Keratinocyte (primary cell): ENCODE measurements around the gene LILRB1. TPM values are rescaled to one million over a fixed set of nuclear protein-coding genes. Genes with fewer than 3 reads are reported as not detected.
"Not testable (repeated sequence)": the region's sequence is repeated elsewhere in the genome, so short reads cannot be mapped to it uniquely, and the experiment has no call there.

ENCODE experiments used
- DNase-seq: peaks from one replicate; pipeline ENCODE4 v3.0.0-alpha.2; 2011; ENCODE audit warnings: low read depth, missing footprints, low spot score
- FAIRE-seq: peaks from 2 replicates; lab custom pipeline; 2011; peaks lifted over from hg19 to GRCh38; lab: Jason Lieb, UNC
- H2AFZ ChIP-seq: 2 replicates; pipeline ENCODE4 v1.6.0; 2012; ENCODE audit warnings: low read length, control low read depth, inconsistent platforms; ENCODE audit not compliant: control insufficient read depth
- H3K27ac ChIP-seq: 2 replicates; pipeline ENCODE4 v1.5.1; 2011; ENCODE audit warnings: low read length; ENCODE audit not compliant: control insufficient read depth, insufficient read depth
- H3K27me3 ChIP-seq: 3 replicates; pipeline ENCODE4 v1.6.0; 2011; ENCODE audit warnings: low read length; ENCODE audit not compliant: control insufficient read depth, insufficient read depth; ENCODE audit errors: extremely low read depth
- H3K36me3 ChIP-seq, 2 experiments: 2 replicates in 1 of 2; 3 replicates in 1 of 2; pipeline ENCODE4 v1.5.1; 2011; ENCODE audit warnings: low read length in 2 of 2, mild to moderate bottlenecking in 1 of 2; ENCODE audit not compliant: control insufficient read depth in 2 of 2, insufficient read depth in 2 of 2; ENCODE audit errors: extremely low read depth in 1 of 2
- H3K4me1 ChIP-seq: 3 replicates; pipeline ENCODE4 v1.5.1; 2011; ENCODE audit warnings: low read length; ENCODE audit not compliant: control insufficient read depth, insufficient read depth; ENCODE audit errors: extremely low read depth
- H3K4me2 ChIP-seq: 3 replicates; pipeline ENCODE4 v1.6.0; 2011; ENCODE audit warnings: low read depth, low read length; ENCODE audit not compliant: control insufficient read depth, insufficient read depth; ENCODE audit errors: extremely low read depth
- H3K4me3 ChIP-seq, 3 experiments: fragments of 200-600 bp in 1 of 3; sonication (generic) in 1 of 3; 2 replicates in 2 of 3; 3 replicates in 1 of 3; pipeline ENCODE4 v1.5.1; 2011 to 2016; ENCODE audit warnings: low read length in 3 of 3, mild to moderate bottlenecking in 3 of 3, control low read depth in 2 of 3, inconsistent platforms in 1 of 3, low read depth in 1 of 3, mixed read lengths in 1 of 3, mixed run types in 1 of 3, moderate library complexity in 1 of 3; ENCODE audit not compliant: control insufficient read depth in 2 of 3, insufficient read depth in 2 of 3; ENCODE audit errors: extremely low read depth in 1 of 3
- H3K79me2 ChIP-seq: 2 replicates; pipeline ENCODE4 v1.6.0; 2012; ENCODE audit warnings: low read length; ENCODE audit not compliant: control insufficient read depth, insufficient read depth
- H3K9ac ChIP-seq: 3 replicates; pipeline ENCODE4 v1.6.0; 2011; ENCODE audit warnings: low read length; ENCODE audit not compliant: control insufficient read depth, insufficient read depth; ENCODE audit errors: extremely low read depth
- H3K9me1 ChIP-seq: 3 replicates; pipeline ENCODE4 v1.6.0; 2011; ENCODE audit warnings: low read length; ENCODE audit not compliant: control insufficient read depth, insufficient read depth; ENCODE audit errors: extremely low read depth
- H3K9me3 ChIP-seq: 2 replicates; pipeline ENCODE4 v1.5.1; 2012; ENCODE audit warnings: low read depth, low read length; ENCODE audit not compliant: control insufficient read depth
- H4K20me1 ChIP-seq: 3 replicates; pipeline ENCODE4 v1.6.0; 2011; ENCODE audit warnings: low read length; ENCODE audit not compliant: control insufficient read depth, insufficient read depth; ENCODE audit errors: extremely low read depth
- EZH2 ChIP-seq: IDR thresholded peaks from one replicate; pipeline ENCODE4 v1.6.1; 2012; ENCODE audit warnings: inconsistent platforms, mild to moderate bottlenecking, low read length, moderate library complexity
- dilution Hi-C: fragments of 300-500 bp; cut with MboI; formaldehyde crosslinking; loops from one replicate; pipeline ENCODE4 v1.7.0; 2020; ENCODE audit warnings: low sequenced_read_pairs; ENCODE audit not compliant: extremely low pct_ligation_motif_present
- polyA plus RNA-seq, 5 experiments: library from polyadenylated mRNA; depleted of rRNA in 3 of 5; stranded (reverse) in 3 of 5; stranded (forward) in 1 of 5; unstranded in 1 of 5; fragments of >200 nt; gene quantifications; 1 replicate in 1 of 5; 2 replicates in 3 of 5; 3 replicates in 1 of 5; pipeline versions ENCODE4 v1.2.1 to v1.2.3, GENCODE V29; 2011 to 2012; ENCODE audit warnings: missing spikeins in 2 of 5, low read depth in 1 of 5, low replicate concordance in 1 of 5
- TF ChIP-seq, protein P1 (sequence below), 3 experiments: IDR thresholded peaks in 1 of 3; conservative IDR thresholded peaks in 1 of 3; optimal IDR thresholded peaks in 1 of 3; 2 replicates in 2 of 3; 3 replicates in 1 of 3; pipeline versions ENCODE3 to v1.5.1; 2011; ENCODE audit warnings: low read length in 3 of 3, mild to moderate bottlenecking in 3 of 3, moderate library complexity in 2 of 3, control low read depth in 1 of 3, inconsistent platforms in 1 of 3; ENCODE audit not compliant: insufficient read depth in 2 of 3; ENCODE audit errors: extremely low read depth in 1 of 3

LILRB1 gene
- polyA plus RNA-seq, 1 donor (not counting 4 experiments of a cell fraction or from before 2014, with no cell fraction given): not detected

DNA sequence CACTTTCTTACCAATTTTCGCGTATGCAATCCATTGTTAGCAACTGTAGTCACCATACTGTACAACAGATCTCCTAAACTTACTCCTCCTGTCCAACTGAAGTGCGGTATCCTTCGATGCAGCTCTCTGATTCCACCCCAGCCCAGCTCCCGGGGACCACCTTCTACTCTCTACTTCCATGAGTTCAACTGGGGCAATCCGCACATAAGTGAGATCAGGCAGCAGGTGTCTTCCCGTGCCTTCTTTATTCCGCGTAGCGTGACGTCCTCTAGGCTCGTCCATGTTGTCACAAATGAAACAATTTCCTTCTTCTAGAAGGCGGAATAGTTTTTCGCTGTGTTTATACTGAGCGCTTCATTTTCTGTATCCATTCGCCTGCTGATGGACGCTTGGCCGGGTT, 8.4 kb downstream of the LILRB1 start:
- DNase-seq (no peak), FAIRE-seq (no peak)
- no peak for TF ChIP-seq EZH2
- TF ChIP-seq, protein P1, sequence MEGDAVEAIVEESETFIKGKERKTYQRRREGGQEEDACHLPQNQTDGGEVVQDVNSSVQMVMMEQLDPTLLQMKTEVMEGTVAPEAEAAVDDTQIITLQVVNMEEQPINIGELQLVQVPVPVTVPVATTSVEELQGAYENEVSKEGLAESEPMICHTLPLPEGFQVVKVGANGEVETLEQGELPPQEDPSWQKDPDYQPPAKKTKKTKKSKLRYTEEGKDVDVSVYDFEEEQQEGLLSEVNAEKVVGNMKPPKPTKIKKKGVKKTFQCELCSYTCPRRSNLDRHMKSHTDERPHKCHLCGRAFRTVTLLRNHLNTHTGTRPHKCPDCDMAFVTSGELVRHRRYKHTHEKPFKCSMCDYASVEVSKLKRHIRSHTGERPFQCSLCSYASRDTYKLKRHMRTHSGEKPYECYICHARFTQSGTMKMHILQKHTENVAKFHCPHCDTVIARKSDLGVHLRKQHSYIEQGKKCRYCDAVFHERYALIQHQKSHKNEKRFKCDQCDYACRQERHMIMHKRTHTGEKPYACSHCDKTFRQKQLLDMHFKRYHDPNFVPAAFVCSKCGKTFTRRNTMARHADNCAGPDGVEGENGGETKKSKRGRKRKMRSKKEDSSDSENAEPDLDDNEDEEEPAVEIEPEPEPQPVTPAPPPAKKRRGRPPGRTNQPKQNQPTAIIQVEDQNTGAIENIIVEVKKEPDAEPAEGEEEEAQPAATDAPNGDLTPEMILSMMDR (optimal IDR thresholded peaks at IDR 0.05 in 1 of 3, IDR thresholded peaks at IDR 0.05 in 1 of 3, conservative IDR thresholded peaks at IDR 0.05 in 1 of 3; ENCODE audit: extremely low read depth in 1 of 3, insufficient read depth in 2 of 3, low read length in 3 of 3): no peak
- Histone ChIP-seq H2AFZ (no peak overlapping the region), H3K9me1 (no peaks in the 10 kb centered on the region), H3K27me3 (no peaks in the 10 kb centered on the region), H3K36me3 (no peaks in the 10 kb centered on the region), H3K9me3 (no peaks in the 10 kb centered on the region), H4K20me1 (no peaks in the 10 kb centered on the region), H3K9ac (no peak overlapping the region), H3K27ac (no peak overlapping the region), H3K4me2 (no peak overlapping the region), H3K4me3 (no peak overlapping the region), H3K4me1 (no peaks in the 10 kb centered on the region), H3K79me2 (no peaks in the 10 kb centered on the region)
- dilution Hi-C loops: no loop called here

DNA sequence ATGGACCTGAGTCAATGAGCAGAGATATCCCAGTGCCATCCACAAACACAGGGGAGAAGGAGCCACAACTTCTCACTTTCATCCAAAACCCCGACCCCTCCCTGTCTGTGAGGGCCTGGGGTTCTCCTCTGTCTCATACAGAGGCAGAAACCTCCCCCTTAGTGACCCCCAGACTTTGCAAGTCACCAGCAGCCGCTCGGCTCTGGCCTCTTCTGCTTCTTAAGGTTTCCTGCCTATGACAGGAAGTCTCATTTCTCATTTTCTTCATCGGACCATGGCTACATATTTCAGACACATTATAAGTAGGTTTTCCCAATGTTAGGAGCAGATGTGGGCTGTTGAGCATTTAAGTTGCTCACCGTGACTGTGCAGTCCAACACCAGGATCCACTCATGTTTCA, 12.7 kb downstream of the LILRB1 start:
- H3K27me3 ChIP-seq, FAIRE-seq, H3K36me3 ChIP-seq: not testable (repeated sequence)

DNA sequence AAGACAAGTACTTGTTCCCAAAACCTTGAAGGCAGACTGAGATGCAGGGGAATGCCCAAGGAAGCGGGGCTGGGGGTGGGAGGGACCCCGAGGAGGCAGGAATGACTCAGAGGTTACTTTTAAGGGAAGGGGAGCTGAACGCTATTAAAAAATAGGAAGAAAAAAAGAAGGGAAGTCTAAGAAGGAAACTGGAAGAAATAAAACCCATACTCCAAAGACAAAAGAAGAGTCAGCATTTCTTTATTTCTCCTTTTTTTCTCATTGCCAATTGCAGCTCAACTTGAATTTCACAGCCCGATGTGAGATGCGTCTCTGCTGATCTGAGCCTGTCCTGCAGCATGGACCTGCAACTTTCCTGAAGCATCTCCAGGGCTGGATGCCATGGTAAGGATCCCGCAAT, 13.3 kb downstream of the LILRB1 start:
- H3K9me3 ChIP-seq, H4K20me1 ChIP-seq, H3K27ac ChIP-seq, H3K79me2 ChIP-seq, DNase-seq, H3K36me3 ChIP-seq, FAIRE-seq, H2AFZ ChIP-seq, H3K9me1 ChIP-seq, H3K4me3 ChIP-seq, H3K27me3 ChIP-seq, dilution Hi-C loops, H3K4me2 ChIP-seq, H3K9ac ChIP-seq, H3K4me1 ChIP-seq: not testable (repeated sequence)

More for the DNA sequence above, 12.7 kb downstream of the LILRB1 start:
- H3K9me1 ChIP-seq, H3K9ac ChIP-seq, H3K4me2 ChIP-seq, H3K27ac ChIP-seq, H3K4me1 ChIP-seq, H3K79me2 ChIP-seq, H3K9me3 ChIP-seq, H3K4me3 ChIP-seq, dilution Hi-C loops, H2AFZ ChIP-seq, H4K20me1 ChIP-seq, DNase-seq: not testable (repeated sequence)
